ENCODE measurements around the gene CARMIL1.

CARMIL1 gene

GRCh38 chr6:25450469-25451198 is 171.5 kb downstream of the CARMIL1 start:
- no peak for DNase-seq

GRCh38 chr6:25452031-25452430 is 172.9 kb downstream of the CARMIL1 start:
- DNase-seq = no peak

GRCh38 chr6:25453288-25453687 is 174.1 kb downstream of the CARMIL1 start:
- no peak for DNase-seq

- DNase-seq = no peak
Observed at GRCh38 chr6:25454136-25454535, 175.0 kb downstream of the CARMIL1 start.

GRCh38 chr6:25456249-25457040 is 177.3 kb downstream of the CARMIL1 start:
- DNase-seq = no peak

- DNase-seq = no peak
Observed at GRCh38 chr6:25457516-25457915, 178.3 kb downstream of the CARMIL1 start.

GRCh38 chr6:25458485-25458884 is 179.3 kb downstream of the CARMIL1 start:
- no peak for DNase-seq

GRCh38 chr6:25462235-25462897 is 183.2 kb downstream of the CARMIL1 start:
- DNase-seq = no peak

GRCh38 chr6:25463441-25463840 is 184.3 kb downstream of the CARMIL1 start:
- DNase-seq = no peak

- no peak for DNase-seq
Observed at GRCh38 chr6:25464225-25464624, 185.1 kb downstream of the CARMIL1 start.

GRCh38 chr6:25465941-25466340 is 186.8 kb downstream of the CARMIL1 start:
- no peak for DNase-seq

GRCh38 chr6:25468881-25469280 is 189.7 kb downstream of the CARMIL1 start:
- no peak for DNase-seq

GRCh38 chr6:25469797-25470388 is 190.7 kb downstream of the CARMIL1 start:
- DNase-seq = no peak

- DNase-seq = no peak
Observed at GRCh38 chr6:25472306-25472705, 193.1 kb downstream of the CARMIL1 start.

GRCh38 chr6:25472906-25473305 is 193.7 kb downstream of the CARMIL1 start:
- no peak for DNase-seq

GRCh38 chr6:25473447-25473846 is 194.3 kb downstream of the CARMIL1 start:
- no peak for DNase-seq

- no peak for DNase-seq
Observed at GRCh38 chr6:25476126-25476525, 197.0 kb downstream of the CARMIL1 start.

- DNase-seq = no peak
Observed at GRCh38 chr6:25477006-25477590, 197.9 kb downstream of the CARMIL1 start.

GRCh38 chr6:25478973-25479372 is 199.8 kb downstream of the CARMIL1 start:
- no peak for DNase-seq

GRCh38 chr6:25481267-25481666 is 202.1 kb downstream of the CARMIL1 start:
- no peak for DNase-seq

- DNase-seq = no peak
Observed at GRCh38 chr6:25482996-25483395, 203.8 kb downstream of the CARMIL1 start.

- DNase-seq = no peak
Observed at GRCh38 chr6:25483943-25484342, 204.8 kb downstream of the CARMIL1 start.

- DNase-seq = no peak
Observed at GRCh38 chr6:25484900-25485299, 205.7 kb downstream of the CARMIL1 start.
